Activated T-cell treated with anti-CD3 and anti-CD28 coated beads, Interleukin-2, amount 50 U/mL, for 4 hours (primary cell): ENCODE measurements around the gene ABI3BP. TPM values are rescaled to one million over a fixed set of nuclear protein-coding genes. Genes with fewer than 3 reads are reported as not detected.
A peak's percentile ranks its signal among the peaks of the same experiment; 100 is the strongest.

ENCODE experiments used
- ATAC-seq, 2 donors: fragments of 200-7000 bp; cut with Tn5 transposase; one replicate each; pipeline ENCODE4 v1.10.0; 2021
- DNase-seq: peaks from one replicate; pipeline ENCODE4 v3.0.0-alpha.2; 2020
- H3K27me3 Mint-ChIP-seq: one replicate; pipeline ENCODE4 v1.8.0; 2021; ENCODE audit warnings: low read depth, mixed read lengths
- H3K36me3 Mint-ChIP-seq: one replicate; pipeline ENCODE4 v1.8.0; 2022; ENCODE audit warnings: mixed read lengths; ENCODE audit not compliant: insufficient read depth
- H3K4me1 Mint-ChIP-seq: one replicate; pipeline ENCODE4 v1.8.0; 2021; ENCODE audit warnings: low read depth, mixed read lengths
- H3K4me3 Mint-ChIP-seq: one replicate; pipeline ENCODE4 v1.8.0; 2021; ENCODE audit warnings: mild to moderate bottlenecking, moderate library complexity, mixed read lengths
- H3K9me3 Mint-ChIP-seq: one replicate; pipeline ENCODE4 v1.8.0; 2021; ENCODE audit warnings: mixed read lengths
- total RNA-seq, 3 donors: library from RNA; stranded (reverse); gene quantifications; one replicate each; pipeline ENCODE4 v1.2.1, GENCODE V29; 2021

The ABI3BP gene
- total RNA-seq, 3 donors from 2014 or later, result 0.21 to 0.46 TPM; not detected in 1

- no peak overlapping the region for H3K4me3 Mint-ChIP-seq
- DNase-seq (no peak), ATAC-seq (no peak)
- H3K4me1 Mint-ChIP-seq, result no peaks in the 10 kb centered on the region
- no peaks in the 10 kb centered on the region for H3K27me3 Mint-ChIP-seq
- no peaks in the 10 kb centered on the region for H3K9me3 Mint-ChIP-seq
- H3K36me3 Mint-ChIP-seq, result no peaks in the 10 kb centered on the region
Measured at GRCh38 chr3:100760377-100760776, 232.8 kb downstream of the ABI3BP start.

GRCh38 chr3:100759950-100760349 lies 233.3 kb downstream of the ABI3BP start:
- Mint-ChIP-seq H3K36me3 (no peaks in the 10 kb centered on the region), H3K4me3 (no peak overlapping the region), H3K27me3 (no peaks in the 10 kb centered on the region), H3K4me1 (no peaks in the 10 kb centered on the region), H3K9me3 (no peaks in the 10 kb centered on the region)
- DNase-seq (no peak), ATAC-seq (no peak)

- Mint-ChIP-seq H3K4me1 (no peaks in the 10 kb centered on the region), H3K27me3 (no peaks in the 10 kb centered on the region), H3K4me3 (no peak overlapping the region), H3K9me3 (no peaks in the 10 kb centered on the region), H3K36me3 (peaks cover 2% of the 10 kb centered on the region)
- no peak for ATAC-seq
- DNase-seq, result no peak
Measured at GRCh38 chr3:100759159-100759558, 234.1 kb downstream of the ABI3BP start.

GRCh38 chr3:100756441-100756840 lies 236.8 kb downstream of the ABI3BP start:
- no peak overlapping the region for H3K4me3 Mint-ChIP-seq
- H3K4me1 Mint-ChIP-seq, result no peaks in the 10 kb centered on the region
- peaks cover 13% of the 10 kb centered on the region for H3K36me3 Mint-ChIP-seq

GRCh38 chr3:100754563-100755334 lies 238.5 kb downstream of the ABI3BP start:
- ATAC-seq (no peak), DNase-seq (no peak)
- Mint-ChIP-seq H3K36me3 (peaks cover 13% of the 10 kb centered on the region), H3K9me3 (no peaks in the 10 kb centered on the region), H3K27me3 (no peaks in the 10 kb centered on the region), H3K4me3 (no peak overlapping the region), H3K4me1 (no peaks in the 10 kb centered on the region)

More at GRCh38 chr3:100756441-100756840, 236.8 kb downstream of the ABI3BP start:
- DNase-seq (no peak), ATAC-seq (no peak)
- Mint-ChIP-seq H3K27me3 (no peaks in the 10 kb centered on the region), H3K9me3 (no peaks in the 10 kb centered on the region)

GRCh38 chr3:100753846-100754245 lies 239.4 kb downstream of the ABI3BP start:
- Mint-ChIP-seq H3K27me3 (no peaks in the 10 kb centered on the region), H3K9me3 (no peaks in the 10 kb centered on the region), H3K4me1 (no peaks in the 10 kb centered on the region), H3K4me3 (no peak overlapping the region), H3K36me3 (peaks cover 17% of the 10 kb centered on the region)
- DNase-seq, result no peak
- no peak for ATAC-seq

- Mint-ChIP-seq H3K9me3 (no peaks in the 10 kb centered on the region), H3K4me3 (no peak overlapping the region), H3K36me3 (peaks cover 34% of the 10 kb centered on the region), H3K27me3 (no peaks in the 10 kb centered on the region), H3K4me1 (no peaks in the 10 kb centered on the region)
- no peak for ATAC-seq
- no peak for DNase-seq
Measured at GRCh38 chr3:100748967-100749366, 244.3 kb downstream of the ABI3BP start.

- Mint-ChIP-seq H3K36me3 (peaks cover 30% of the 10 kb centered on the region), H3K4me3 (no peak overlapping the region), H3K27me3 (no peaks in the 10 kb centered on the region), H3K4me1 (no peaks in the 10 kb centered on the region), H3K9me3 (no peaks in the 10 kb centered on the region)
- ATAC-seq (no peak), DNase-seq (no peak)
Measured at GRCh38 chr3:100748220-100748619, 245.0 kb downstream of the ABI3BP start.

- H3K9me3 Mint-ChIP-seq, result no peaks in the 10 kb centered on the region
- peaks cover 31% of the 10 kb centered on the region for H3K36me3 Mint-ChIP-seq
- H3K27me3 Mint-ChIP-seq, result no peaks in the 10 kb centered on the region
- no peaks in the 10 kb centered on the region for H3K4me1 Mint-ChIP-seq
- DNase-seq, result no peak
- H3K4me3 Mint-ChIP-seq, result no peak overlapping the region
- no peak for ATAC-seq
Measured at GRCh38 chr3:100746092-100746491, 247.1 kb downstream of the ABI3BP start.

GRCh38 chr3:100745617-100746016 lies 247.6 kb downstream of the ABI3BP start:
- no peak for DNase-seq
- ATAC-seq, result no peak
- no peaks in the 10 kb centered on the region for H3K27me3 Mint-ChIP-seq
- no peaks in the 10 kb centered on the region for H3K9me3 Mint-ChIP-seq
- H3K36me3 Mint-ChIP-seq, result peaks cover 31% of the 10 kb centered on the region
- no peaks in the 10 kb centered on the region for H3K4me1 Mint-ChIP-seq
- H3K4me3 Mint-ChIP-seq, result no peak overlapping the region

GRCh38 chr3:100744671-100745070 lies 248.6 kb downstream of the ABI3BP start:
- no peaks in the 10 kb centered on the region for H3K9me3 Mint-ChIP-seq
- ATAC-seq, result no peak
- H3K27me3 Mint-ChIP-seq, result no peaks in the 10 kb centered on the region
- DNase-seq, result no peak
- H3K36me3 Mint-ChIP-seq, result peaks cover 34% of the 10 kb centered on the region
- H3K4me1 Mint-ChIP-seq, result no peaks in the 10 kb centered on the region
- H3K4me3 Mint-ChIP-seq, result no peak overlapping the region

GRCh38 chr3:100743535-100743934 lies 249.7 kb downstream of the ABI3BP start:
- ATAC-seq (no peak), DNase-seq (no peak)
- H3K27me3 Mint-ChIP-seq, result no peaks in the 10 kb centered on the region
- H3K4me3 Mint-ChIP-seq, result no peak overlapping the region
- no peaks in the 10 kb centered on the region for H3K4me1 Mint-ChIP-seq
- no peaks in the 10 kb centered on the region for H3K9me3 Mint-ChIP-seq
- H3K36me3 Mint-ChIP-seq, result peaks cover 30% of the 10 kb centered on the region

- peak; percentile 60 to 66 for ATAC-seq
Measured at GRCh38 chr3:100740207-100740606, 253.0 kb downstream of the ABI3BP start.

GRCh38 chr3:100737334-100737733 lies 255.9 kb downstream of the ABI3BP start:
- H3K4me3 Mint-ChIP-seq, result no peak overlapping the region
- no peaks in the 10 kb centered on the region for H3K9me3 Mint-ChIP-seq
- H3K27me3 Mint-ChIP-seq, result no peaks in the 10 kb centered on the region
- no peak for ATAC-seq
- no peak for DNase-seq
- peaks cover 1% of the 10 kb centered on the region for H3K4me1 Mint-ChIP-seq
- H3K36me3 Mint-ChIP-seq, result peaks cover 41% of the 10 kb centered on the region

More at GRCh38 chr3:100740207-100740606, 253.0 kb downstream of the ABI3BP start:
- Mint-ChIP-seq H3K4me3 (no peak overlapping the region), H3K9me3 (no peaks in the 10 kb centered on the region), H3K36me3 (peaks cover 32% of the 10 kb centered on the region), H3K4me1 (no peaks in the 10 kb centered on the region), H3K27me3 (no peaks in the 10 kb centered on the region)
- no peak for DNase-seq

GRCh38 chr3:100732435-100732834 lies 260.8 kb downstream of the ABI3BP start:
- H3K9me3 Mint-ChIP-seq, result no peaks in the 10 kb centered on the region
- no peak overlapping the region for H3K4me3 Mint-ChIP-seq
- no peaks in the 10 kb centered on the region for H3K27me3 Mint-ChIP-seq
- DNase-seq (no peak), ATAC-seq (no peak)
- peaks cover 45% of the 10 kb centered on the region for H3K36me3 Mint-ChIP-seq
- H3K4me1 Mint-ChIP-seq, result peaks cover 5% of the 10 kb centered on the region
